SU-DHL-6 (cell line): ENCODE data around the gene MARS1.

Experiments used
- H2AFZ ChIP-seq: fragments of 200-600 bp; sonication (generic); 2 replicates; pipeline ENCODE4 v1.6.1; 2014; ENCODE audit warnings: low read depth, mild to moderate bottlenecking, moderate library complexity, mixed read lengths, antibody characterized with exemption, low read length; ENCODE audit not compliant: severe bottlenecking
- H3F3A ChIP-seq: fragments of 200-600 bp; shearing (Covaris generic); 2 replicates; pipeline ENCODE4 v1.6.0; 2016; ENCODE audit warnings: antibody characterized with exemption, mild to moderate bottlenecking; ENCODE audit not compliant: insufficient read depth
- H3K27ac ChIP-seq: fragments of 200-600 bp; sonication (generic); 2 replicates; pipeline ENCODE4 v1.5.1; 2016; ENCODE audit warnings: low read depth, mild to moderate bottlenecking, low read length, moderate library complexity, mixed read lengths
- H3K27me3 ChIP-seq: fragments of 200-600 bp; sonication (generic), shearing (Covaris generic); 2 replicates; pipeline ENCODE4 v1.6.0; 2014; ENCODE audit warnings: mild to moderate bottlenecking, low read length
- H3K36me3 ChIP-seq: fragments of 200-600 bp; sonication (generic); 2 replicates; pipeline ENCODE4 v1.6.1; 2014; ENCODE audit warnings: mild to moderate bottlenecking, low read length, mixed read lengths
- H3K4me2 ChIP-seq: fragments of 300-600, 200-600 bp; shearing (Covaris generic), sonication (generic); 2 replicates; pipeline ENCODE4 v1.6.0; 2014; ENCODE audit warnings: low read length, low read depth, mild to moderate bottlenecking; ENCODE audit not compliant: poor library complexity, severe bottlenecking
- H3K4me3 ChIP-seq: fragments of 200-600 bp; sonication (generic); 2 replicates; pipeline ENCODE4 v1.5.1; 2014; ENCODE audit warnings: antibody characterized with exemption, low read length, mild to moderate bottlenecking, mixed read lengths; ENCODE audit not compliant: insufficient read depth, poor library complexity, severe bottlenecking
- H3K79me2 ChIP-seq: fragments of 200-600 bp; sonication (generic); 2 replicates; pipeline ENCODE4 v1.6.1; 2014; ENCODE audit warnings: mild to moderate bottlenecking, low read length, moderate library complexity; ENCODE audit not compliant: insufficient read depth
- H3K9ac ChIP-seq: fragments of 200-600 bp; sonication (generic); 2 replicates; pipeline ENCODE4 v1.7.0; 2014; ENCODE audit warnings: mild to moderate bottlenecking, low read length
- H3K9me2 ChIP-seq: fragments of 200-600 bp; sonication (generic); replicated peaks from 2 replicates; pipeline ENCODE4 v1.6.1; 2014; ENCODE audit warnings: low read length; ENCODE audit not compliant: insufficient read depth
- H3K9me3 ChIP-seq: fragments of 200-600 bp; sonication (generic); 2 replicates; pipeline ENCODE4 v1.6.1; 2014; ENCODE audit warnings: low read length, mixed read lengths; ENCODE audit not compliant: insufficient read depth
- H4K20me1 ChIP-seq: fragments of 200-600 bp; sonication (generic); 2 replicates; pipeline ENCODE4 v1.6.1; 2014; ENCODE audit warnings: low read depth, mild to moderate bottlenecking, antibody characterized with exemption, low read length, moderate library complexity, mixed read lengths
- CTCF ChIP-seq: fragments of 200-600 bp; sonication (generic); IDR thresholded peaks from one replicate; pipeline ENCODE4 v1.5.1; 2017; ENCODE audit warnings: antibody characterized with exemption, mild to moderate bottlenecking, low read length, moderate library complexity; ENCODE audit not compliant: insufficient read depth, poor library complexity, severe bottlenecking
- EZH2phosphoT487 ChIP-seq: fragments of 200-600 bp; sonication (generic), shearing (Covaris generic); conservative IDR thresholded peaks from 2 replicates; pipeline ENCODE4 v1.6.1; 2018; ENCODE audit warnings: mild to moderate bottlenecking, antibody characterized with exemption, low read length, moderate library complexity, mixed read lengths

MARS1 gene

GRCh38 chr12:57549203-57549908, 61.5 kb downstream of the MARS1 start:
- no peaks in the 10 kb centered on the region for H3K36me3 ChIP-seq
- peak overlapping the region; percentile 23; the same call in 1 of the 2 replicates for H3K9ac ChIP-seq
- H3K9me2 ChIP-seq: no peaks in the 10 kb centered on the region
- no peaks in the 10 kb centered on the region for H3K27me3 ChIP-seq
- H3K4me3 ChIP-seq: peak overlapping the region; percentile 10
- H3K27ac ChIP-seq: no peak overlapping the region
- H2AFZ ChIP-seq: peak overlapping the region; percentile 47
- peaks cover 24% of the 10 kb centered on the region; the same call in 1 of the 2 replicates for H3K79me2 ChIP-seq
- H4K20me1 ChIP-seq: no peaks in the 10 kb centered on the region
- no peaks in the 10 kb centered on the region for H3K9me3 ChIP-seq
- TF ChIP-seq EZH2phosphoT487: no peak
- peak overlapping the region; percentile 52 for H3K4me2 ChIP-seq
- no peaks in the 10 kb centered on the region for H3F3A ChIP-seq

GRCh38 chr12:57549909-57550640, 62.2 kb downstream of the MARS1 start, which contains the start of gene KIF5A:
KIF5A (plus strand) TSS chr12:57550044; CDS start chr12:57550272, 228 bp downstream.
- no peaks in the 10 kb centered on the region for H3K9me2 ChIP-seq
- peaks cover 19% of the 10 kb centered on the region; the same call in 1 of the 2 replicates for H3K79me2 ChIP-seq
- no peak within 1 kb of the TSS for H3K27ac ChIP-seq
- peak within 1 kb of the TSS; percentile 47 for H2AFZ ChIP-seq
- no peaks in the 10 kb centered on the region for H4K20me1 ChIP-seq
- no peak for TF ChIP-seq EZH2phosphoT487
- no peak for TF ChIP-seq CTCF
- no peaks in the 10 kb centered on the region for H3F3A ChIP-seq
- H3K4me2 ChIP-seq: peak within 1 kb of the TSS; percentile 52
- H3K4me3 ChIP-seq: peak within 1 kb of the TSS; percentile 10
- no peaks in the 10 kb centered on the region for H3K27me3 ChIP-seq
- no peaks in the 10 kb centered on the region for H3K9me3 ChIP-seq
- H3K36me3 ChIP-seq: no peaks in the 10 kb centered on the region
- H3K9ac ChIP-seq: peak within 1 kb of the TSS; percentile 23; the same call in 1 of the 2 replicates

GRCh38 chr12:57550641-57551549, 63.0 kb downstream of the MARS1 start:
- no peaks in the 10 kb centered on the region for H3K9me2 ChIP-seq
- H3K36me3 ChIP-seq: no peaks in the 10 kb centered on the region
- no peak overlapping the region for H3K4me3 ChIP-seq
- H3K79me2 ChIP-seq: peaks cover 11% of the 10 kb centered on the region; the same call in 1 of the 2 replicates
- H3K4me2 ChIP-seq: no peak overlapping the region
- no peaks in the 10 kb centered on the region for H3K27me3 ChIP-seq
- no peak overlapping the region for H3K9ac ChIP-seq
- H4K20me1 ChIP-seq: no peaks in the 10 kb centered on the region
- TF ChIP-seq EZH2phosphoT487 (no peak), CTCF (no peak)
- H3F3A ChIP-seq: no peaks in the 10 kb centered on the region
- no peak overlapping the region for H2AFZ ChIP-seq
- no peak overlapping the region for H3K27ac ChIP-seq
- no peaks in the 10 kb centered on the region for H3K9me3 ChIP-seq
